HCT116 (cell line): ENCODE data around the gene DHRS11. TPM values are rescaled to one million over a fixed set of nuclear protein-coding genes. Genes with fewer than 3 reads are reported as not detected.

Source experiments
- ATAC-seq: fragments of 200-7000 bp; cut with Tn5 transposase; 2 replicates; pipeline ENCODE4 v1.9.1; 2020; ENCODE audit warnings: mild to moderate bottlenecking, moderate library complexity
- BruUV-seq: library from RNA; stranded (reverse); fragments of 400-500 nt; replicated peaks from 2 replicates; lab custom pipeline; 2021; lab: Mats Ljungman, UMichigan
- CTCF ChIA-PET: fragments of 300-600 bp; sonication (Branson Sonifier 250); formaldehyde crosslinking; loops from one replicate; lab custom pipeline; 2021; ENCODE audit warnings: antibody characterized with exemption; lab: Charles Lee
- POLR2A ChIA-PET: fragments of 300-600, 350-600 bp; sonication (Branson Sonifier 250); formaldehyde crosslinking; loops from one replicate; lab custom pipeline; 2021; ENCODE audit warnings: antibody characterized with exemption; lab: Charles Lee
- RAD21 ChIA-PET, 2 experiments: fragments of 300-600 bp; sonication (Branson Sonifier 250); formaldehyde crosslinking; loops; one replicate each; lab custom pipeline; 2023; ENCODE audit warnings: low total read pairs in 2 of 2; ENCODE audit not compliant: uncharacterized antibody in 2 of 2, unreplicated experiment in 2 of 2, low non-redundant PET in 1 of 2; lab: Charles Lee
- DNase-seq: peaks from one replicate; pipeline ENCODE4 v3.0.0-alpha.2; 2010; ENCODE audit warnings: low read depth, low spot score
- H2AFZ ChIP-seq: fragments of 200-600 bp; shearing (Covaris generic), sonication (generic); 2 replicates; pipeline ENCODE4 v1.6.1; 2017; ENCODE audit warnings: low read depth, mixed run types, mixed read lengths, antibody characterized with exemption, low read length; ENCODE audit not compliant: poor library complexity, severe bottlenecking
- H3K27ac ChIP-seq: 2 replicates; pipeline ENCODE4 v1.5.1; 2012; ENCODE audit warnings: low read depth, low read length
- H3K27me3 ChIP-seq: fragments of 200-600 bp; sonication (generic); 2 replicates; pipeline ENCODE4 v1.6.1; 2016; ENCODE audit warnings: mixed run types, low read length, mixed read lengths; ENCODE audit not compliant: insufficient read depth
- H3K36me3 ChIP-seq, 2 experiments: fragments of 200-500 bp in 1 of 2; fragments of 200-600 bp in 1 of 2; sonication (Bioruptor generic) in 1 of 2; sonication (generic) in 1 of 2; 2 replicates each; pipeline versions ENCODE4 v1.5.1 to v1.6.1; 2014 to 2016; ENCODE audit warnings: low read length in 2 of 2, inconsistent platforms in 1 of 2, mixed read lengths in 1 of 2, mixed run types in 1 of 2; ENCODE audit not compliant: insufficient read depth in 2 of 2, control insufficient read depth in 1 of 2
- H3K4me1 ChIP-seq, 2 experiments: fragments of 200-600 bp in 1 of 2; sonication (generic) in 1 of 2; 2 replicates each; pipeline versions ENCODE4 v1.5.1 to v1.6.1; 2012 to 2017; ENCODE audit warnings: low read length in 2 of 2, inconsistent platforms in 1 of 2, mild to moderate bottlenecking in 1 of 2, mixed read lengths in 1 of 2, mixed run types in 1 of 2, moderate library complexity in 1 of 2; ENCODE audit not compliant: insufficient read depth in 2 of 2, control insufficient read depth in 1 of 2
- H3K4me2 ChIP-seq: fragments of 200-600 bp; sonication (generic); 2 replicates; pipeline ENCODE4 v1.6.1; 2017; ENCODE audit warnings: mixed run types, low read length, mixed read lengths
- H3K4me3 ChIP-seq, 2 experiments: fragments of 200-600 bp in 1 of 2; sonication (generic) in 1 of 2; replicated peaks in 1 of 2; 2 replicates each; pipeline ENCODE4 v1.5.1; 2011 to 2016; ENCODE audit warnings: low read length in 2 of 2, control low read depth in 1 of 2, low read depth in 1 of 2, mild to moderate bottlenecking in 1 of 2, mixed read lengths in 1 of 2, mixed run types in 1 of 2
- H3K79me2 ChIP-seq: fragments of 200-600 bp; sonication (generic); 2 replicates; pipeline ENCODE4 v1.6.1; 2017; ENCODE audit warnings: mild to moderate bottlenecking, mixed run types, low read length, moderate library complexity, mixed read lengths; ENCODE audit not compliant: insufficient read depth
- H3K9ac ChIP-seq: fragments of 200-600 bp; sonication (generic); 2 replicates; pipeline ENCODE4 v1.6.1; 2016; ENCODE audit warnings: low read length, mixed read lengths
- H3K9me2 ChIP-seq: fragments of 200-600 bp; sonication (generic), shearing (Covaris generic); 2 replicates; pipeline ENCODE4 v1.6.1; 2017; ENCODE audit warnings: mixed run types, mild to moderate bottlenecking, moderate library complexity; ENCODE audit not compliant: insufficient read depth
- H3K9me3 ChIP-seq, 2 experiments: fragments of 200-500 bp in 1 of 2; fragments of 200-600 bp in 1 of 2; sonication (Bioruptor generic) in 1 of 2; sonication (generic) in 1 of 2; 2 replicates each; pipeline ENCODE4 v1.6.1; 2014 to 2017; ENCODE audit warnings: low read length in 2 of 2, mixed read lengths in 2 of 2, inconsistent platforms in 1 of 2, low read depth in 1 of 2, mild to moderate bottlenecking in 1 of 2, mixed run types in 1 of 2, moderate library complexity in 1 of 2; ENCODE audit not compliant: control insufficient read depth in 1 of 2, insufficient read depth in 1 of 2
- H4K20me1 ChIP-seq: fragments of 200-600 bp; sonication (generic), shearing (Covaris generic); 2 replicates; pipeline ENCODE4 v1.6.1; 2017; ENCODE audit warnings: mixed run types, mild to moderate bottlenecking, moderate library complexity; ENCODE audit not compliant: insufficient read depth
- REST ChIP-seq: IDR thresholded peaks from 2 replicates; pipeline ENCODE4 v1.6.1; 2012; ENCODE audit warnings: low read depth
- SIN3A ChIP-seq: IDR thresholded peaks from 2 replicates; pipeline ENCODE4 v1.6.1; 2012; ENCODE audit warnings: low read depth
- ZFX ChIP-seq: fragments of 450-650 bp; IDR thresholded peaks from 2 replicates; pipeline ENCODE4 v1.6.1; 2017
- intact Hi-C: fragments of 100-400 bp; cut with micrococcal nuclease; formaldehyde crosslinking; loops from 2 replicates; pipeline ENCODE4 v1.10.0; 2022
- total RNA-seq: library from RNA; stranded (reverse); gene quantifications from one replicate; pipeline ENCODE4 v1.2.1, GENCODE V29; 2021; ENCODE audit not compliant: unreplicated experiment

DHRS11 gene
- total RNA-seq, 1 experiment from 2014 or later: 21.5 TPM

GRCh38 chr17:36602030-36602748 is 10.5 kb downstream of the DHRS11 start:
- Histone ChIP-seq H3K4me1 (peaks cover 5 to 22% of the 10 kb centered on the region in 2 experiments; a peak in 3 of 4 replicates), H3K79me2 (peaks cover 47% of the 10 kb centered on the region), H3K4me2 (peak overlapping the region; percentile 100), H3K9me3 (no peaks in the 10 kb centered on the region), H3K27me3 (no peaks in the 10 kb centered on the region), H3K4me3 (peak overlapping the region; percentile 91 to 98), H3K9ac (peak overlapping the region; percentile 99), H2AFZ (no peak overlapping the region), H4K20me1 (no peaks in the 10 kb centered on the region), H3K27ac (peak overlapping the region; percentile 81), H3K9me2 (no peaks in the 10 kb centered on the region), H3K36me3 (peaks cover 0 to 16% of the 10 kb centered on the region in 2 experiments; a peak in 2 of 4 replicates)
- no TSS peak for BruUV-seq
- ChIA-PET POLR2A (interaction anchor here (1.1 to 1.7 kb wide), 3 partner anchors 13 to 67 kb away, joined by 3 to 10 read pairs (median 6); partner anchors contain the start of genes GGNBP2, MYO19 and PIGW), RAD21 (interaction anchor here in 1 of 2 experiments (2.0 kb wide), 1 partner anchor 56 kb away, joined by 5 read pairs; no protein-coding TSS in a partner anchor), CTCF (interaction anchor here (0.7 to 3.7 kb wide), 17 partner anchors 8 to 771 kb away, joined by 3 to 20 read pairs (median 5); partner anchors contain the start of genes DHRS11 and GGNBP2)
- intact Hi-C loops: loop anchor here (5.0 kb wide), 1 partner anchor 55 kb away; no protein-coding TSS in a partner anchor
- ATAC-seq: peak; percentile 28
- no peak for DNase-seq
- TF ChIP-seq ZFX: peak; percentile 88; the same call in 1 of the 2 replicates
- no peak for TF ChIP-seq REST
- 0 out of 2 replicates have a peak, but pooled peaks have one; percentile 46 for TF ChIP-seq SIN3A
